Endothelial cell (in vitro differentiated cells): ENCODE measurements around the gene SRSF3. TPM values are rescaled to one million over a fixed set of nuclear protein-coding genes. Genes with fewer than 3 reads are reported as not detected.
"Not testable (repeated sequence)": the region's sequence is repeated elsewhere in the genome, so short reads cannot be mapped to it uniquely, and the experiment has no call there.

Experiments used
- DNase-seq: peaks from one replicate; pipeline ENCODE4 v3.0.0; 2021; ENCODE audit warnings: low spot score
- H3K27ac Mint-ChIP-seq: one replicate; pipeline ENCODE4 v1.8.0; 2021; ENCODE audit warnings: mixed read lengths, inconsistent platforms; ENCODE audit not compliant: unreplicated experiment
- H3K27me3 Mint-ChIP-seq: one replicate; pipeline ENCODE4 v1.8.0; 2021; ENCODE audit warnings: mild to moderate bottlenecking, moderate library complexity, mixed read lengths, inconsistent platforms; ENCODE audit not compliant: unreplicated experiment
- H3K36me3 Mint-ChIP-seq: one replicate; pipeline ENCODE4 v1.8.0; 2021; ENCODE audit warnings: mild to moderate bottlenecking, low read depth, mixed read lengths, inconsistent platforms; ENCODE audit not compliant: unreplicated experiment
- H3K4me1 Mint-ChIP-seq: one replicate; pipeline ENCODE4 v1.8.0; 2021; ENCODE audit warnings: mild to moderate bottlenecking, mixed read lengths, inconsistent platforms; ENCODE audit not compliant: unreplicated experiment
- H3K4me3 Mint-ChIP-seq: one replicate; pipeline ENCODE4 v1.8.0; 2021; ENCODE audit warnings: mild to moderate bottlenecking, mixed read lengths, inconsistent platforms; ENCODE audit not compliant: unreplicated experiment
- H3K9me3 Mint-ChIP-seq: one replicate; pipeline ENCODE4 v1.8.0; 2021; ENCODE audit warnings: mixed read lengths, inconsistent platforms; ENCODE audit not compliant: unreplicated experiment
- total RNA-seq: library from RNA; stranded (reverse); fragmentation: NEBNext Ultra II Directional; extraction: Animal tissue kit (Norgen Biotek cat#: 25700); gene quantifications from one replicate; pipeline ENCODE4 v1.2.1, GENCODE V29; 2021; ENCODE audit not compliant: unreplicated experiment
- TF ChIP-seq, protein P1 (sequence below): fragments of 200-600 bp; sonication (generic); IDR thresholded peaks from one replicate; pipeline ENCODE4 v1.5.0; 2021; ENCODE audit warnings: antibody characterized with exemption; ENCODE audit not compliant: unreplicated experiment

SRSF3 gene
- total RNA-seq, 1 donor from 2014 or later = 289 TPM

GRCh38 chr6:36570264-36570663, 23.9 kb upstream of the SRSF3 start:
- H3K4me3 Mint-ChIP-seq = no peak overlapping the region
- no peaks in the 10 kb centered on the region for H3K27me3 Mint-ChIP-seq
- H3K4me1 Mint-ChIP-seq = no peaks in the 10 kb centered on the region
- no peaks in the 10 kb centered on the region for H3K9me3 Mint-ChIP-seq
- no peak for DNase-seq
- no peak overlapping the region for H3K27ac Mint-ChIP-seq
- H3K36me3 Mint-ChIP-seq = no peaks in the 10 kb centered on the region
- TF ChIP-seq, protein P1, sequence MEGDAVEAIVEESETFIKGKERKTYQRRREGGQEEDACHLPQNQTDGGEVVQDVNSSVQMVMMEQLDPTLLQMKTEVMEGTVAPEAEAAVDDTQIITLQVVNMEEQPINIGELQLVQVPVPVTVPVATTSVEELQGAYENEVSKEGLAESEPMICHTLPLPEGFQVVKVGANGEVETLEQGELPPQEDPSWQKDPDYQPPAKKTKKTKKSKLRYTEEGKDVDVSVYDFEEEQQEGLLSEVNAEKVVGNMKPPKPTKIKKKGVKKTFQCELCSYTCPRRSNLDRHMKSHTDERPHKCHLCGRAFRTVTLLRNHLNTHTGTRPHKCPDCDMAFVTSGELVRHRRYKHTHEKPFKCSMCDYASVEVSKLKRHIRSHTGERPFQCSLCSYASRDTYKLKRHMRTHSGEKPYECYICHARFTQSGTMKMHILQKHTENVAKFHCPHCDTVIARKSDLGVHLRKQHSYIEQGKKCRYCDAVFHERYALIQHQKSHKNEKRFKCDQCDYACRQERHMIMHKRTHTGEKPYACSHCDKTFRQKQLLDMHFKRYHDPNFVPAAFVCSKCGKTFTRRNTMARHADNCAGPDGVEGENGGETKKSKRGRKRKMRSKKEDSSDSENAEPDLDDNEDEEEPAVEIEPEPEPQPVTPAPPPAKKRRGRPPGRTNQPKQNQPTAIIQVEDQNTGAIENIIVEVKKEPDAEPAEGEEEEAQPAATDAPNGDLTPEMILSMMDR = no peak

DNA sequence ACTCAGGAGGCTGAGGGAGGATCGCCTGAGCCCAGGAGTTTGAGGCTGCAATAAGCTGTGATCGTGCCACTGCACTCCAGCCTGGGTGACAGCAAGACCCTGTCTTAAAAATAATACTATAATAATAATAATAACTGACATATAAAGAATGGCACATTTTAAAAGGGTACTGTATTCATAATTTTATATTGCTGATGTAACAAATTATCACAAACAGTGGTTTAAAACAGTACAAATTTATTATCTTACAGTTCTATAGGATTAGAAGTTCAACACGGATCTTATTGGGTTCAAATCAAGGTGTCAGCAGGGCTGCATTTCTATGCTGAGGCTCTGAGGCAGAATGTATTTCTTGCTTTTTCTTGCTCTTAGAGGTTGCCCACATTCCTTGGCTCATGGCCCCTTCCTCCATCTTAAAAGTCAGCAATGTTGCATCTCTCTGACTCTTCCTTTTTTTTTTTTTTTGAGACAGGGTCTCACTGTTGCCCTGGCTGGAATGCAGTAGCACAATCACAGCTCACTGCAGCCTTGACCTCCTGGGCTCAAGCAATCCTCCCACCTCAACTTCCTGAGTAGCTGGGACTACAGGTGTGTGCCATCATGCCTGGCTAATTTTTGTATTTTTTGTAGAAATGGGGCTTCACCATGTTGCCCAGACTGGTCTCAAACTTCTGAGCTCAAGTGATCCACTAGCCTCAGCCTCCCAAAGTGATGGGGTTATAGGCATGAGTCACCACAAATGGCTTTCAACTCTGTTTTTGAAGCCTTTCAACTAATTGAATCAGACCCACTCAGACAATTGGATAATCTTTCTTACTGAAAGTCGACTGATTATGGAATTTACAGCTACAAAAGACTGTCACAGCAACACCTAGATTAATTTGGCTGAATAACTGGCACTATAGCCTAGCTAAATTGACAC, 22.8 kb upstream of the SRSF3 start:
- Mint-ChIP-seq H3K9me3 (no peaks in the 10 kb centered on the region), H3K27me3 (no peaks in the 10 kb centered on the region), H3K27ac (no peak overlapping the region), H3K4me1 (no peaks in the 10 kb centered on the region), H3K36me3 (no peaks in the 10 kb centered on the region), H3K4me3 (no peak overlapping the region)
- DNase-seq = no peak
- TF ChIP-seq, protein P1 = no peak

DNA sequence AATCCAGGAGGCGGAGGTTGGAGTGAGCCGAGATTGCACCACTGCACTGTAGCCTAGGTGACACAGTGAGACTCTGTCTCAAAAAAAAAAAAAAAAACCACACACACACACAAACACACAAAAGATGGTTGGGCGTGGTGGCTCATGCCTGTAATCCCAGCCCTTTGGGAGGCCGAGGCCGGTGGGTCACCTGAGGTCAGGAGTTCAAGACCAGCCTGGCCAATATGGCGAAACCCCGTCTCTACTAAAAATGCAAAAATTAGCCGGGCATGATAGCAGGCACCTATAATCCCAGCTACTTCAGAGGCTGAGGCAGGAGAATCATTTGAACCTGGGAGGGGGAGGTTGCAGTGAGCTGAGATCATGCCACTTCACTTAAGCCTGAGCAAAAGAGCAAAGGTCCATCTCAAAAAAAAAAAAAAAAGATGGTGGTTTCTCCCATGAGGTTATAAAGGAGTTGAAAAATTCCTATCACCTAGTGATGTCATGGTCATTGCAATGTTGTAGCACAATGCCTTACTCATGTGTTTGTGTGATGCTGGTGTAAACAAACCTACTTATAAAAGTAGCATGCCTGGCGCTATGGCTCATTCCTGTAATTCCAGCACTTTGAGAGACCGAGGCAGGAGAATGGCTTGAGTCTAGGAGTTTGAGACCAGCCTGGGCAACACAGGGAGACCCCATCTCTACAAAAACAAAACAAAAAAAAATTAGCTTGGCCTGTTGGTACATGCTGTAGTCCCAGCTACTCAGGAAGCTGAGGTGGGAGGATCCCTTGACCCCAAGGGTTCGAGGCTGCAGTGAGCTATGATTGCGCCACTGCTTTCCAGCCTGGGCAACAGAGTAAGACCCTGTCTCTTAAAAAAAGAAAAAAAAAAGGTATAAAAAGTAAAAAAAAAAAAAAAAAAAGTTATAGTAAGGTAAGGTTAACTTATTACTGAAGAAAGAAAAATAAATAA, 21.5 kb upstream of the SRSF3 start:
- not testable (repeated sequence) for H3K27me3 Mint-ChIP-seq, H3K4me3 Mint-ChIP-seq, DNase-seq, H3K27ac Mint-ChIP-seq, H3K36me3 Mint-ChIP-seq, H3K4me1 Mint-ChIP-seq, H3K9me3 Mint-ChIP-seq

DNA sequence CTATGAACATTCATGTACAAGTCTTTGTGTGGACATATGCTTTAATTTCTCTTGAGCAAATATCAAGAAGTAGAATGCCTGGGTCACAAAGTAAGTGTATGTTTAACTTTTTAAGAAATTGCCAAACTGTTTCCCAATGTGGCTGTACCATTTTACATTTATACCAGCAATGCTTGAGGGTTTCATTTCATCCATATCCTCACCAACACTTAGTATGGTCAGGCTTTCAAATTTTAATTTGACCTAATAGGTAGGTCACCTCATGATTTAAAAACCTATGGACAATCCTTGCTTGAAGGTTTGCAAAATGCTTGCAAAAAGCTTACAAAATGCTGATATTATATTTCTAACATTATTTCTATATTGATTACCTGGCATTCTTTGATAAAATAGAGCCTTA, 19.5 kb upstream of the SRSF3 start:
- H3K27ac Mint-ChIP-seq = no peak overlapping the region
- TF ChIP-seq, protein P1 = no peak
- H3K9me3 Mint-ChIP-seq = no peaks in the 10 kb centered on the region
- no peaks in the 10 kb centered on the region for H3K36me3 Mint-ChIP-seq
- peaks cover 3% of the 10 kb centered on the region for H3K27me3 Mint-ChIP-seq
- peaks cover 4% of the 10 kb centered on the region for H3K4me1 Mint-ChIP-seq
- H3K4me3 Mint-ChIP-seq = no peak overlapping the region
- DNase-seq = no peak

DNA sequence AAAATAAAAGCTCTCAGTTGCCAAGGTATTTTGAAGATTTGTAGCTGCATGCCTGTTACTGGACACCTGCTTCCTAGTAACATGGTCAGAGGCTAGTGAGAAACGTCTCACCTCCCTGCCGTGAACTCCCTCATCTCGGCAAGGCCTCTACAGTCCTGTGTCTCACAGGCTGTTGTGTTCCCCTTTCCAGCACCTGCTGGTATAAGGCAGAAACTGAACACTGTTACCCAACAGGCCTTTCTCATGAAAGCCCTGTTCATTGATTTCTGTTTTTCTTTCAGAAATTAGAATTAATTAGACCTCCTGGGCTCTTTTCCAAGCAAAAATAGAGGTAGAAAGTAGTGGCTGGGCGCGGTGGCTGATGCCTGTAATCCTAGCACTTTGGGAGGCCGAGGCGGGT, 17.6 kb upstream of the SRSF3 start:
- TF ChIP-seq, protein P1 = no peak
- Mint-ChIP-seq H3K27me3 (peaks cover 4% of the 10 kb centered on the region), H3K36me3 (no peaks in the 10 kb centered on the region), H3K9me3 (no peaks in the 10 kb centered on the region), H3K4me1 (peaks cover 4% of the 10 kb centered on the region), H3K4me3 (no peak overlapping the region), H3K27ac (no peak overlapping the region)
- DNase-seq = no peak
